NT2/D1 (cell line): ENCODE data around the gene TMEM63A.

ENCODE experiments used
- SUZ12 ChIP-seq: IDR thresholded peaks from 2 replicates; pipeline ENCODE4 v1.6.1; 2011; ENCODE audit not compliant: insufficient read length, insufficient read depth; ENCODE audit errors: extremely low read depth
- YY1 ChIP-seq: IDR thresholded peaks from 2 replicates; pipeline ENCODE4 v1.6.1; 2011; ENCODE audit not compliant: insufficient read length, insufficient read depth
- ZNF274 ChIP-seq: IDR thresholded peaks from 2 replicates; pipeline ENCODE4 v1.6.1; 2011; ENCODE audit warnings: mild to moderate bottlenecking, low read depth, low read length

- no peak for TF ChIP-seq ZNF274
- no peak for TF ChIP-seq SUZ12
- TF ChIP-seq YY1: no peak
Observed at GRCh38 chr1:225868631-225869330, 13.4 kb downstream of the TMEM63A start.
